Heart left ventricle (tissue), 13 donors: ENCODE data around the gene MAP3K10.

ENCODE experiments used
- CTCF ChIP-seq, 12 donors: fragments of 200-600 bp; sonication (generic) in 4 of 12; IDR thresholded peaks; one replicate each; pipeline versions ENCODE4 v1.5.0 to v1.8.0; 2018 to 2022; ENCODE audit warnings: antibody characterized with exemption in 12 of 12, mild to moderate bottlenecking in 5 of 12
- POLR2A ChIP-seq, 2 donors: fragments of 450-650 bp; IDR thresholded peaks; one replicate each; pipeline ENCODE4 v1.6.1; 2017; ENCODE audit warnings: antibody characterized with exemption in 2 of 2, mild to moderate bottlenecking in 2 of 2, moderate library complexity in 2 of 2
- donor health status: ischemic (EF 13 %, LVEDD 7.1; RV severe dilation, severe dysfunction).
- donor health status: DM: no; HTN: yes; CAD: no.
- donor health status: DM: no; HTN: no; CAD: no.
- donor health status: ischemic (EF 25% LVEDD 6.9; RV normal size, moderate dysfunction).
- donor health status: ischemic (EF 25% LVEDD 5.7; RV mildly dilated, moderate dysfunction).
- donor health status: ischemic (EF 35%, LVEDD 5.7; RV mildly dilated, moderate dysfunction).
- donor health status: nonischemic (EF 11% LVEDD 7.7; RV severe dilation, severe dysfunction).
- donor health status: DM: yes; HTN: yes; CAD: no.
- donor health status: PGD.
- donor health status: ischemic (EF 29% LVEDD 5.4; RV normal size, mild dysfunction).
- donor health status: nonischemic (EF 23%, LVEDD 6.1; RV moderate dilation, normal function).

GRCh38 chr19:40208602-40209001, 17.4 kb downstream of the MAP3K10 start:
- no peak for TF ChIP-seq POLR2A (IDR thresholded peaks at IDR 0.05)
- no peak for TF ChIP-seq CTCF (IDR thresholded peaks at IDR 0.05)
